ENCODE data around the gene IL6.

DNA sequence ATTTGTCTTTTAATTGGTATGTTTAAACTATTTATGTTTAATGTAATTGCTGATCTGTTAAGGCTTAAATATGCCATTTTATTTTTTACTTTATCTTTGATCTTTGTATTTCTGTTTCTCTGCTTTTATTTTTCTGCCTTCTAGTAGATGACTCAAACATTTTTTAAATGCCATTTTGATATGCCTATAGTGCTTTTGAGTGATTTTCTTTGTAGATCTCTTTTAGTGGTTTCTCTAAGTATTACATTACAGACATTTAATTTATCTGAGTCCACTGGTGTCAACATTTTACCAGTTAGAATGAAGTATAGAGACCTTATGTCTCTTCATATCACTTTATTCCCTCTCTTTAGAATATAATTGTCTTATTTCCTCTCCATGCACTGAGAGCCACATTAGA, 32.7 kb downstream of the IL6 start:
- TF ChIP-seq, protein P1, sequence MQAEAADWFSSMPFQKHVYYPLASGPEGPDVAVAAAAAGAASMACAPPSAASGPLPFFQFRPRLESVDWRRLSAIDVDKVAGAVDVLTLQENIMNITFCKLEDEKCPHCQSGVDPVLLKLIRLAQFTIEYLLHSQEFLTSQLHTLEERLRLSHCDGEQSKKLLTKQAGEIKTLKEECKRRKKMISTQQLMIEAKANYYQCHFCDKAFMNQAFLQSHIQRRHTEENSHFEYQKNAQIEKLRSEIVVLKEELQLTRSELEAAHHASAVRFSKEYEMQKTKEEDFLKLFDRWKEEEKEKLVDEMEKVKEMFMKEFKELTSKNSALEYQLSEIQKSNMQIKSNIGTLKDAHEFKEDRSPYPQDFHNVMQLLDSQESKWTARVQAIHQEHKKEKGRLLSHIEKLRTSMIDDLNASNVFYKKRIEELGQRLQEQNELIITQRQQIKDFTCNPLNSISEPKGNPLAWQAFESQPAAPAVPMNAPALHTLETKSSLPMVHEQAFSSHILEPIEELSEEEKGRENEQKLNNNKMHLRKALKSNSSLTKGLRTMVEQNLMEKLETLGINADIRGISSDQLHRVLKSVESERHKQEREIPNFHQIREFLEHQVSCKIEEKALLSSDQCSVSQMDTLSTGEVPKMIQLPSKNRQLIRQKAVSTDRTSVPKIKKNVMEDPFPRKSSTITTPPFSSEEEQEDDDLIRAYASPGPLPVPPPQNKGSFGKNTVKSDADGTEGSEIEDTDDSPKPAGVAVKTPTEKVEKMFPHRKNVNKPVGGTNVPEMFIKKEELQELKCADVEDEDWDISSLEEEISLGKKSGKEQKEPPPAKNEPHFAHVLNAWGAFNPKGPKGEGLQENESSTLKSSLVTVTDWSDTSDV (CRISPR knock-in tag; IDR thresholded peaks at IDR 0.05) = no peak
- no peak for TF ChIP-seq ZBTB7A (CRISPR knock-in tag; IDR thresholded peaks at IDR 0.05)
- TF ChIP-seq, protein P2, sequence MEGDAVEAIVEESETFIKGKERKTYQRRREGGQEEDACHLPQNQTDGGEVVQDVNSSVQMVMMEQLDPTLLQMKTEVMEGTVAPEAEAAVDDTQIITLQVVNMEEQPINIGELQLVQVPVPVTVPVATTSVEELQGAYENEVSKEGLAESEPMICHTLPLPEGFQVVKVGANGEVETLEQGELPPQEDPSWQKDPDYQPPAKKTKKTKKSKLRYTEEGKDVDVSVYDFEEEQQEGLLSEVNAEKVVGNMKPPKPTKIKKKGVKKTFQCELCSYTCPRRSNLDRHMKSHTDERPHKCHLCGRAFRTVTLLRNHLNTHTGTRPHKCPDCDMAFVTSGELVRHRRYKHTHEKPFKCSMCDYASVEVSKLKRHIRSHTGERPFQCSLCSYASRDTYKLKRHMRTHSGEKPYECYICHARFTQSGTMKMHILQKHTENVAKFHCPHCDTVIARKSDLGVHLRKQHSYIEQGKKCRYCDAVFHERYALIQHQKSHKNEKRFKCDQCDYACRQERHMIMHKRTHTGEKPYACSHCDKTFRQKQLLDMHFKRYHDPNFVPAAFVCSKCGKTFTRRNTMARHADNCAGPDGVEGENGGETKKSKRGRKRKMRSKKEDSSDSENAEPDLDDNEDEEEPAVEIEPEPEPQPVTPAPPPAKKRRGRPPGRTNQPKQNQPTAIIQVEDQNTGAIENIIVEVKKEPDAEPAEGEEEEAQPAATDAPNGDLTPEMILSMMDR (CRISPR knock-in tag; IDR thresholded peaks at IDR 0.05) = no peak

Measured in HepG2 (cell line).